Neural progenitor cell (in vitro differentiated cells): Measurements from ENCODE around the gene SEMA6A.

Experiments
- EZH2 ChIP-seq: fragments of 200-600 bp; sonication (generic); IDR thresholded peaks from 2 replicates; pipeline ENCODE4 v1.6.1; 2017; ENCODE audit warnings: antibody characterized with exemption, mild to moderate bottlenecking, moderate library complexity
- EZH2phosphoT487 ChIP-seq: fragments of 200-600 bp; sonication (generic); IDR thresholded peaks from 2 replicates; pipeline ENCODE4 v1.6.1; 2017; ENCODE audit warnings: antibody characterized with exemption
- TF ChIP-seq, protein P1 (sequence below): fragments of 200-600 bp; sonication (generic); IDR thresholded peaks from 2 replicates; pipeline ENCODE4 v1.5.1; 2017; ENCODE audit warnings: antibody characterized with exemption, mild to moderate bottlenecking

DNA sequence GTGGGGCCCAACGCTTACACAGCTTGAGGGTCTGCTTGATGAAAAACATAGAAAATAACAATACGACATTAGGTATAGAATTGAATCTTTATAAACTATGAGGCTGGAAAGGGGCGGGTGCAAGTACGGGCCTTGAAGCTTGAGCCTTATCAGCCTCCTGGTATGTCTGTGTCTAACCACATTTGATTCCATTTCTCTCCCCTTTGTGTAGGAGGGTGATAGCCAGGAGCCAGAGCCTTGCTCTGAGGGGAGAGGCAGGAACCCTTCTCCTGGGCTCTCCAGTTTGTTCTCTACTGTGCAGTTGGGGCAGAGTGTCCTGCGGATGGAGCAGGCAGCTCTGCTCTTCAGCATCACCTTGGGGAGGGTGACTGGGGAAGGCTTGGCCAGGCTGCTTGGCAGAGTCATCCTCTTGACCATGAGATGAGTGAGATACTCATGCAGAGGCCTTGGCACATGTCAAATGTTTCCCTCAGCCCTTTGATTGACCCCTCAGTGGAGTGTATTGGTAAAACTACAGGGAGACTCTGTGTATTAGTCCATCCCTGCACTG, 153.5 kb downstream of the SEMA6A start:
- no peak for TF ChIP-seq EZH2phosphoT487
- TF ChIP-seq, protein P1, sequence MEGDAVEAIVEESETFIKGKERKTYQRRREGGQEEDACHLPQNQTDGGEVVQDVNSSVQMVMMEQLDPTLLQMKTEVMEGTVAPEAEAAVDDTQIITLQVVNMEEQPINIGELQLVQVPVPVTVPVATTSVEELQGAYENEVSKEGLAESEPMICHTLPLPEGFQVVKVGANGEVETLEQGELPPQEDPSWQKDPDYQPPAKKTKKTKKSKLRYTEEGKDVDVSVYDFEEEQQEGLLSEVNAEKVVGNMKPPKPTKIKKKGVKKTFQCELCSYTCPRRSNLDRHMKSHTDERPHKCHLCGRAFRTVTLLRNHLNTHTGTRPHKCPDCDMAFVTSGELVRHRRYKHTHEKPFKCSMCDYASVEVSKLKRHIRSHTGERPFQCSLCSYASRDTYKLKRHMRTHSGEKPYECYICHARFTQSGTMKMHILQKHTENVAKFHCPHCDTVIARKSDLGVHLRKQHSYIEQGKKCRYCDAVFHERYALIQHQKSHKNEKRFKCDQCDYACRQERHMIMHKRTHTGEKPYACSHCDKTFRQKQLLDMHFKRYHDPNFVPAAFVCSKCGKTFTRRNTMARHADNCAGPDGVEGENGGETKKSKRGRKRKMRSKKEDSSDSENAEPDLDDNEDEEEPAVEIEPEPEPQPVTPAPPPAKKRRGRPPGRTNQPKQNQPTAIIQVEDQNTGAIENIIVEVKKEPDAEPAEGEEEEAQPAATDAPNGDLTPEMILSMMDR, result no peak
- no peak for TF ChIP-seq EZH2
